Posterior vena cava (tissue), 2 donors: Measurements from ENCODE around the gene MRPL43. TPM values are rescaled to one million over a fixed set of nuclear protein-coding genes. Genes with fewer than 3 reads are reported as not detected.
"Not testable (repeated sequence)": the region's sequence is repeated elsewhere in the genome, so short reads cannot be mapped to it uniquely, and the experiment has no call there.

Experiments used
- DNase-seq: peaks from one replicate; pipeline ENCODE4 v3.0.0-alpha.2; 2020; ENCODE audit warnings: low spot score
- intact Hi-C, 2 donors: fragments of 100-400 bp; cut with DNase I; formaldehyde crosslinking; loops; one replicate each; pipeline versions ENCODE4 v1.14.1 to v1.14.2; 2022 to 2023
- long read RNA-seq, 2 donors: library from polyadenylated mRNA; unstranded; transcript quantifications; one replicate each; pipeline ENCODE4 v2.0.0, GENCODE V29; 2020 to 2021
- total RNA-seq, 2 donors: library from RNA; stranded (reverse); fragmentation: NEBNext Ultra II Directional; extraction: Animal tissue kit (Norgen Biotek cat#: 25700); gene quantifications; one replicate each; pipeline ENCODE4 v1.2.1, GENCODE V29; 2021
- donor health status: DM: yes; HTN: yes; CAD: no.
- donor health status: DM: yes; HTN: yes; CAD: no.

Gene MRPL43
- 10 to 100 TPM; 48.6 to 53.9 TPM for total RNA-seq
- long read RNA-seq, donor 1, transcript MRPL43-203 (3 exons, 1,010 nt): major isoform, 8 of 16 reads
- long read RNA-seq, donor 1, partial matches to known transcripts: 0 of 16 reads
- long read RNA-seq, donor 1, other reads (novel, unspliced or antisense): 1 of 16 reads
- long read RNA-seq, donor 2, transcript MRPL43-203 (3 exons, 1,010 nt): major isoform, 61 of 69 reads
- long read RNA-seq, donor 2, partial matches to known transcripts: 0 of 69 reads
- long read RNA-seq, donor 2, other reads (novel, unspliced or antisense): 6 of 69 reads

DNA sequence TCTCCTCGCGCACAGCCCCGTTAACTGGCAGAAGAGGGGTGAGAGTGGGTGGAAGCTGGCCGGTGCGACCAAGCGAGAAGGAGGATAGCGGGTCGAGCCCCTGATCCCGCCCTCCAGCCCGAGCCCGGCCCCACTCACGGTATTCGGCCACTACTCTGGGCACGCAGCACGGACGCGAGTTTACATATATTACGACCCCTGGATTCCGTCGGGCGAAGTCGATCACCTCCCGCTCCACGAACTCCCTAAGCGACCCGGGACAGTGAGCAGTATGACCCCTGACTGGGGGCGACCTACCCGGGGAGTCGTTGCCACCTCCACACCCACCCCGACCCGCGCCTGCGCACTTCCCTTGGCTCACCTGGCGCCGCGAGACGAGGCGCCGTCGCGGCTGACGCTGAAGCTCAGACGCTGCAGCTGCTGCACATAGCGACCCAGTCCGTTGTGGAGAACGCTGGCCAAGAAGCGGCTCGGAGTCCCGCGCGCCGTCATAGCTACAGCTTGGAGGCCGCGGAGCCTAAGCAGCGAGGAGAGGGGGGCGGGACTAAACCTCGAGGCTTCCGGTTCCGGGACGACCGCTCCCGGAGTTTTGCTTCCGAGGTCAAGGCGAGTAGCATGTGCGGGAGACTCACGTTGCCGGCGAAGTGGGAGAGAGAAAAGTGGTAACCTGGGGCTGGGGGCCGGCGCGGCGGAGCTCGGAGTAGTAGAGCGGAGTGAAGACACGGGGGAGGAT is at the start of gene MRPL43, which contains the start of gene TWNK:
MRPL43 (minus strand) TSS at position 546 of the 733 bp plus-strand sequence; CDS start at position 492, 54 bp downstream.
TWNK (plus strand) TSS at position 592 of the 733 bp plus-strand sequence. CDS start 668 bp downstream, outside the sequence.
- intact Hi-C loops: no loop called here

DNA sequence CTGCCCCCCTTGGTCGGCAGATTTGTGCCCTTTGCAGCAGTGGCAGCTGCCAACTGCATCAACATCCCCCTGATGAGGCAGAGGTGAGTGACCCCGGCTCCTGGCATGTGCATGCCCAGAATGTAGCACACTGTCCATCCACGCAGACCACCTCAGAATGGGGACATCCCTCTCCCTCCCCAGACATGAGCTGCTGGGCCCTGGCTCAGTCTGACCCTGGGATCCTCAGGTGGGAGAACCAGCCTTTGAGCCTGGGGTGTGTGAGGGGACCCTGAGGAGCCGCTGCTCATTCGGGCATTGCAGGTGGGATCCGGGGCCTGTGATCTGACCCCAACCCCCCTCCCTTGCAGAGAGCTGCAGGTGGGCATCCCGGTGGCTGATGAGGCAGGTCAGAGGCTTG is 49.4 kb upstream of the MRPL43 start:
- no peak for DNase-seq
- intact Hi-C loops: no loop called here

More for the DNA sequence above, at the start of gene MRPL43, which contains the start of gene TWNK:
- peak; percentile 96 for DNase-seq

DNA sequence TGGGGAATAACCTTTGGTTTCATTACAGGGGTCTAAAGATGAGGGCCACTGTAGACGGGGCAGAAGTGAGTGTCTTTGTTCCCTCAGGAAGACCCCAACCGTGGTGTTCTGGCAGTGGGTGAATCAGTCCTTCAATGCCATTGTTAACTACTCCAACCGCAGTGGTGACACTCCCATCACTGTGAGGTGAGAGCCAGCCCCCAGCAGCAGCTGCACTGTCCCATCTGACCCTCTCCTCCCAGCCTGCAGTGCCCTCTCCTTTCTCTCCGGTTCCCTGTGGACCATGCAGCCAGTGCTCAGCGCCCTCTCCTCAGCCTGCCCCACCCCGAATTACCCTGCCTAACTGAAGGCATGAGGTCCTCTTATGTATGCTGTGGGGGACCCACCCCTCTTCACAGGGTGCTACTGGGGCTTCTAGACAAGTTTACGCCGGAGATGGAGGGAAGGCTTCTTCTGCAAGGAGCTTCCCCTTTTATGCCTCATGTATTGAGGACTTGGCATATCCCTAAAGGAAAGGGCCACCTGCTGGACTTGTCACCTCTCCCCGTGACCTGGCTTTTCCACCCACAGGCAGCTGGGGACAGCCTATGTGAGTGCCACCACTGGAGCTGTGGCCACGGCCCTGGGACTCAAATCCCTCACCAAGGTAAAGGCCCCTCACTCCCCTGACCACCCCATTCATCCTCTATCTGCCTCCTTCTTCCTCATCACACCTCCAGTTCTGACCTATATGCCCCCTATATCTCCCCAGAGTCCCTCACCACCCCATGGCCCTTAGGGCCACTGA is 48.8 kb upstream of the MRPL43 start:
- intact Hi-C loops: no loop called here
- no peak for DNase-seq

DNA sequence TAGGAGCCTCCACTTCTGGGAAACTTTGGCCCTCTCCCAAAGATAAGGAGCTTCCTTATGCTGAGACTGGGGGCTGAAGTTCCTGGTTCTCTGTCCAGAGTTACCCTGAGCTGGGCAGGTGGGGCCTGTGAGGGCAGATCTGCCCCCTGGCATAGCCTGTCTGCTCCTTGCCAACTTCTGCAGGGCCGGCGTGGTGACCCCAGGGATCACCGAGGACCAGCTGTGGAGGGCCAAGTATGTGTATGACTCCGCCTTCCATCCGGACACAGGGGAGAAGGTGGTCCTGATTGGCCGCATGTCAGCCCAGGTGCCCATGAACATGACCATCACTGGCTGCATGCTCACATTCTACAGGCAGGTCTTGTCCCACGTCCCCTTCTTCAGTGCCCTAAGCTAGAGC is 48.0 kb upstream of the MRPL43 start:
- no peak for DNase-seq
- intact Hi-C loops: no loop called here

DNA sequence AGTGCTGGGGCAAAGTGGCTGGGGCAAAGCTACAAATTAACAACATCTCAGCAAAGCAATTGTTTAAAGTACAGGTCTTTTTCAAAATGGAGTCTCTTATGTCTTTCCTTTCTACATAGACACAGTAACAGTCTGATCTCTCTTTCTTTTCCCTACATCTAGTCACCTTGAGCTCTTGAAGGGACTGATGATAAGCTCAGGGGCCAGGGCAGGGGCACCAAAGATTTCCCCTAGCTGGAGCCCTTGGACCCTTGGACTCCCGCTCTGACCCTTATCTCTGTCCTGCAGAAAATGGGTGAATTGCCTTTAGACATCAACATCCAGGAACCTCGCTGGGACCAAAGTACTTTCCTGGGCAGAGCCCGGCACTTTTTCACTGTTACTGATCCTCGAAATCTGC is 47.1 kb upstream of the MRPL43 start:
- intact Hi-C loops, DNase-seq: not testable (repeated sequence)

DNA sequence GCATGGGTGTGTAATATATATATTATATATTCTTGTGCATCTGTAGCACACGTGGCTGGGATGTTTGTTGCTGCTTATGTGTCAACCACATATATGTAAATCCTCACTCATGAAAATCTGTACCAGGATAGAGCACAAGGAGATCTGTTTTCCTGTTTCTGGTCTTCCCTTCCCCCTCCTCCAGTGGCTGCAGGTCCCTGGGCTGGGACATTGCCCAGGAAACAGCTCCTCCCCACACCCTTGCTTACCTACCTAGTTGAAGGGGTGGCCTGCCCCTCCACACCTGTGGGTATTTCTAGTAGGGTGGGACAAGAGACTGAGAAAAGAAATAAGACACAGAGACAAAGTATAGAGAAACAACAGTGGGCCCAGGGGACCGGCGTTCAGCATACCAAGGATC is 46.0 kb upstream of the MRPL43 start:
- DNase-seq: no peak
- intact Hi-C loops: no loop called here

DNA sequence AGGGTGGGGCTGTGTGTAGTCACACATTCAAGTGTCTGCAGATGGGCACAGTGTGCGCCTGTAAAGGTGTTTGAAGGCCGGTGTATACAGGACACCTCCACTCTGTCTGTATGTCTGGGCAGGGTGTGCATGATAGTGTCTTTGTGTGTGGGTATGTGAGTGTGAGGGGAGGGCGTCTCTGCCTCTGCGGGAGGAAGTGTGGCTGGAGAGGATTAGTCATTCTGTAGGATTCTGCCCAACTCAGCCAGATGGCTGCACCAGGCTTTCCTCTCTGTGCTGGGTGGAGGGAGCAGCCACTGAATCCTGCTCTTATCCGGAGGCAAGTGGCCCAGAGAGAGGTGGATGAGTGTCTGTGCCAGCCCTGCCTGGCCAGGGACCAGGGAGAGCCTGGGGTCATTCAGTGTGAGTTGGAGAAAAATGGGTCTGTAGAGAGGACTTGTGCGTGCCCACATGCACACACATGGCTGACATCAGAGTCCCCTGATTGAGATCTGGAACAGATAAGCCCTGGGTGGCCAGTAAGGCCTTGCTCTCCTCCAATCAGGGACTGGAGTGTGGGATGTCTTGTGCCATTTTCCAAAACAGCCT is 45.4 kb upstream of the MRPL43 start:
- intact Hi-C loops: no loop called here

DNA sequence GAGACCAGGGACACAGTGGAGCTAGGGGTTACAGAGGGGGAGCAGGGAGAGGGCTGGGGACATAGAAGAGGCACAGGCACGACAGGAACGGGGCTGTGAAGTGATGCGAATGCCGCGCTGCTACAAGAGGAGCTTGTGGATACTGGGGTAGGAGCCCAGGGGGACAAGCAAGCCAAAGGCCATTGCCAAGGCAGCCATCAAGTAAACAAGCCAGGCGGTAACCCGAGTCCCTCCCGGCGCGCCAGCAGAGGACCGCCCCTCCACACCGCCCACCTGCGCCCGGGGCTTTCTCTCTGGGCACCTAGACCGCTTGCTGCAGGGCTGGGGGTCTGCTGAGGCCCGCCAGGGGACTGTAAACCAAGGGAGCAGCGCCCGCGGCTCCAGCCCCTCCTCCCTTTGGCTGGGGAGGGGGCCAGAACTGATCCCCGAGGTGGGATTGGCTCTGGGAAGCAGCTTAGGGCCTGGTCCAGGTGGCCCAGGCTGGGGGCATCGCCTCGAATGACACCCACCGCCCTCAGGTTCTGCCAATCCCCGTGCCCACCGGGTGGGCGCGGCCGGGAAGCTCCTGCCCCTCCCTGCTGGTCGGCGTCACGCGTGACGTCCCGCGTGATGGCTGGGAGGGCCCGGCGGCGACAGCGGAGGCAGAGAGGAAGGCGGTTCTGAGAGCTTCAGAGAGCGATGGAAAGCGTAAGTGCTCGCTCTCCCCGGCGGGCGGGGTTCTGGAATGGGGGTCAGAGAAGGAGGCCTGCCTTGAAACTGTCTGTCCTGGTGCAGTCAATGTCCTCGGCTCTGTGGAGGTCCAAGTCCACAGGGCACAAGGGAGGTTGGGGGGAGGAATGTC is 44.7 kb upstream of the MRPL43 start:
- intact Hi-C loops: no loop called here
- peak; percentile 97 for DNase-seq

More for the DNA sequence above, 45.4 kb upstream of the MRPL43 start:
- DNase-seq: peak; percentile 88

DNA sequence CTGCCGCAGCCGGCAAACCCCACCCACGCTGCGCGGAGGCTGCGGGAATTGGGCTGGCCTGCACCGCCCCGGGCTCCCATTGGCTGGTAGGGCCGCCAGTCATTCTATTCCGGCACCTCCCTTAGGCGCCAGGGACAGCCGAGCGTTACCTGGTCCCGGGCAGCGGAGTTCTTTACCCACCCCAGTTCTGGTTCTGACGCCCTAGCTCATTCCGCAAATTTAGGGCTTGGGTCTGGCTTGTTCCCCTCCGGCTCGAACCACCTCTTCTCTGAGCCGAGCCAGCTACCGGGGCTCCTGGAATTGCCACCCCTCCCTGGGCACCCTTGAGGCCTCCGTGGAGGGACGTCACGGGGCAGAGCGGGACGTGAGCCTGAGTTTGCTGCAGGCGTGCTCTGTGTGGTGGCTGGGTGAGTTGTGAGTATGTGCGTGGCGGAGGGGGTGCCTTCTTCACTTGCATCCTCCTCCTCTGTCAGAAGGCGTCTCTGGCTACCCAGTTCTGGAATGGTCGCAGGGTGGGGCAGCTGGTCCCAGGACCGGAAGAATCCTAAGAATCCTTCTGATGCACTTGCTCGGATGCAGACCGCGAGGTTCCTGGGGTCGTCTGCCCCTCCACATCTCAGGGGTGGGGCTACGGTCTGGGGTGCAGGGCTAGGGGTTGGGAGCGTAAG is 44.0 kb upstream of the MRPL43 start, which contains the start of the genes PDZD7 and SFXN3:
PDZD7 (minus strand) TSS at position 2 of the 668 bp plus-strand sequence. CDS start 910 bp downstream, outside the sequence.
SFXN3 (plus strand) TSS at position 107 of the 668 bp plus-strand sequence. CDS start 3,461 bp downstream, outside the sequence.
- peak; percentile 99 for DNase-seq
- intact Hi-C loops: no loop called here

DNA sequence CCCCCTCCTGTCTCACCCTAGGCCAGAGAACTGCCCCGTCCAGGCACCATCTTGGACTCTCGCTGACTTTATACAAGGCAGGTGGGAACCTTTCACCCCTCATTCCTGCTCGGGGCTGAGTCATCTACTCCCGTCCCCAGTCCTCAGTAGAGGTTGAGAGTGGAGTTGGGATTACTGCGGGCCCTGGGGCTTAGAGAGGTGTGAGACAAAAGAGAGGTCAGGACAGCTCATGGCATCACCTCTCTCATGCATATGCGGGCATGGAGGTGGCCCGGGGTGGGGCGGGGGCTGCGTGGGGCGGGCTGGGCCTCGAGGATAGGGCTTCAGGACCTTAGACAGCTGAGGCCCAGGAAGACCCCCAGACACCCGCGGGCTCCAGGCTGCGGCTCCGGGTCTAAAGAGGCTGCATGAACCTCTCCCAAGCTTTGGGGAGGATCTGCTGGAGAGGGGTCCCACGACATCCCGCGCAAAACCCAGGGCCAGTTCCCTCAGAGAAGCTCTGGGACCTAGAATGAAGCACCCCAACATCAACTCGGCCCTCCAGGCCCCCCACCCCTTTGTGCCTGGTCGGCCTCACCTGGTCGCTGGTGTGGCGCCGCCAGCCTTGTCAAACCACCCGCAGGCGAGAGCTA is 43.3 kb upstream of the MRPL43 start:
- intact Hi-C loops: no loop called here

DNA sequence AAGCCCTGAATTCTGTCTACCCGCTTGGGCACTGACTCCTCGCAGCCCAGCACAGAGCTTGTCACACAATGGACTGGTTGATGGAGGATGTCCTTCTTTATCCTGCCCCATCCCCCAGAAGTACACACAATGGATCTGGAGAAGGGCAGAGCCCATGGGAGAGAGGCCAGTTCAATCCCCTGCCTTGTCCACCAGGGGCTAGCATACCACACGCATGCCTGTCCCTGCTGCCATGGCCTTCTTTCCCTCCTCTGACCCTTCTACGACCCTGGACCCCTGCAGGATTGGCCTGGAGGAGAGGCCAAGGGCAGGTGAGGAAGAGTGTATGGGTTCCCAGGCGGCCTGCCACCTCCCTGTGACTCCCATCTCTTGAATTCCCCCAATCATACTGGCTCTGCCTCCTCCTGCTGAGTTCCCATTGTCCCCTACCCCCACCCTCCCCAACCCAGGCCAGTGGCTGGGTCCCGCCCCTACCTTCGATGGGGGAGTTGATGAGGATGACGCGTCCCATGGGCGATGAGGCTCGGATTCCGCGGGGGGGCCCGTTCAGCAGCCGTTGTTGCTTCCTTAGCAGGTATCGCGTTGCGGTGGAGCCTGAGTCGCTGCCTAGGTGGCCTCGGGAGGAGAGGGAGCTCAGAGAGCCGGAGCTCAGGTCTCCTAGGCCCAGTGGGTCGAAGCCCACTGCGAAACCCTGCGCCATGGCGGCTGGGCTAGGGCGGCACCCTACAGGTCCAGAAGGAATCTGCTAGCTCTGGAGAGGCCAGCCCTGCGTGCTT is 42.4 kb upstream of the MRPL43 start:
- intact Hi-C loops: no loop called here
- DNase-seq: no peak

More for the DNA sequence above, 43.3 kb upstream of the MRPL43 start:
- DNase-seq: no peak

DNA sequence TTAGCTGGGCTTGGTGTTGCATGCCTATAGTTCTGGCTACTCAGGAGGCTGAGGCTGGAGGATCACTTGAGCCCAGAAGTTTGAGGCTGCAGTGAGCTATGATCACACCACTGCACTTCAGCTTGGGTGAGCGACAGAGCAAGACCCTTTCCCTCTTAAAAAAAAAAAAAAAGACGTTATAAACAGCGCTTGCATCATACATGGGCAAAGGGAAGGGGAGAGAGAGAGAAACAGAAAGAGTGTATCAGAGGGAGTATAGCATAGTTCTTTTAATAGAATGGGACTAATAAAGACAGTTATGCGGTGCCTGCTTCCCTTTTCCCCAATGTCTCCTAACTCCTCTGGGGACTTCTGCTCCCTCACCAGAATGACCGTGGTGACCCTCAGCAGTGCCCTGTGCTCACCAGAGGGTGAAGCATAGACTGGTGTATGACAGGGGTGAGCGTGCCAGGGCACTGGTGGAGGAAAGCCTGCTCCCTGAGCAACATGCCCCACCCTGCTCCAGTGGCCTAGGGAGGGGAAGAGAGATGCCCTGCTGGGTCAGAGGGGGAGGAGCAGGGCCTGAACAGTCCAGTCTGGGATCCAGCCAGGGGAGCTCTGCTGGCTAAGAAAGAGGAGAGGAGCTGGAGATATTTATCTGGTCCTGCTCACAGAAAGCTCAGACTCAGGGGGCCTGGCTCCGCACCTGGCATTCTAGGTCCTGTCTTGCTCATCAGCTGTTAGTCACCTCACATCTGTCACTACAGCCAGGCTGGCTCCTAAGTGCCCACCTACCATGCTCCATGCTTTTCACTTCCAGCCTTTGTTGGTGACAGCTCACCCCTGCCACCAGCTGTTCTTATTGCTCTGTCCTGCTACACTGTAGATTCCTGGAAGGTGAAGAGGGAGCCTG is 41.4 kb upstream of the MRPL43 start:
- DNase-seq: no peak

DNA sequence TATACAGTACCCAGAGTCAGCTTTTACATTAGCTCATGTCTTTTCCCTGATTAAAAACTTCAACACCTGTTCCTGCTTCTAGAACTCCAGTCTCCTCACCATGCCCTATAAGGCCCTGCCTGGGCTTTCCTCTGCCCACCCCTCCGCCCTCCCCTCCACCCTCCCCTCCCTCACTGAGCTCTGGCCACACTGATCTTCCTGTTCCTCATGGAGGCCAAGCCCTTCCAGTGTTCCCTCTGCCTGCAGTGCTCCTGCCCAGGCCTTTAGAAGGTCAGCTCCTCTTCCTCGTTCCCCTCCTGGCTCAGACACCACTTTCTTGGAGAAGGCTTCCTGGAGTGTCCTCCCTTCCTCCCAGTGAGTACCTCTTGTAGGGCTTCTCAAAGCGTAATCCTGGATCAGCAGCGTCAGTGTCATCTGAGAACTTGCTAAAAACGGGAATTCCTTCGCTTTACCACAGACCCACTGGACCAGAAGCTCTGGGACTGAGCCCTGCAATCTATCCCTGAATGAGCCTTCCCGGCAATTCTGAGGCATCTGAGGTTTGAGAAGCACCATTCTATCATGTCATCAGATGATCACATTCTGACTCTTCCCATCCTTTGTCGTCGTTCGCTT is 39.9 kb upstream of the MRPL43 start:
- DNase-seq: no peak
- intact Hi-C loops: no loop called here

More for the DNA sequence above, 41.4 kb upstream of the MRPL43 start:
- intact Hi-C loops: no loop called here

DNA sequence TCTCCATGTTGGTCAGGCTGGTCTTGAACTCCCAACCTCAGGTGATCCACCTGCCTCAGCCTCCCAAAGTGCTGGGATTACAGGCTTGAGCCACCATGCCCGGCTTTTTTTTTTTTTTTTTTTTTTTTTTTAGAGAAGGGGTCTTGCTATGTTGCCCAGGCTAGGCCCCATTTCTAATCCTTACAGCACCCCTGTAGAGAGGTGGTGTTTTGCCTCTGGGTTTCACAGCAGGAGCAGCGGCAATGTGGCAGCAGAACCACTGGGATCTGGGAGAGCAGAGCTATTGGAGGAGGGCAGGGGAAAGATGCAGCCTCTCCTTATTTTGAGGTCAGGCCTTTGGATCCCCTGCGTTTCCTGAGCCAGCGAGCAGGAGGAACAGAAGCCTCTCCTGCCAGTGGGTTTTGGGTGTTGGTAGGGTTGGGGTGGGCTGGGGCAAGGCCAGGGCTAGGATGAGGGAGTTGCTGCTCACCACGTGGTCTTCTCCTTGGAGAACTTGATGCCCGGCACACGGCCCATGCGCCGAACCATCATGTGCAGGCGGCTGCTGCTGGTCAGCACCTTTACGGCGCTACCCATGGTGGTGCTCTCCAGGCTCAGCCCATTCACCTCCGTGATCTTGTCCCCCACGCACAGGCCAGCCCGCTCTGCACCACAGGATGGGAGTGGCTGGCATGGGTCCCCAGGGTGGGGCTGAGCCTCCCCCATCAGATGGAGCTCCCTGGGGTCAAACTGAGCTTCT is 35.8 kb upstream of the MRPL43 start:
- intact Hi-C loops: no loop called here
- no peak for DNase-seq
